Caco-2 (cell line): ENCODE results near the gene DCHS1. TPM values are rescaled to one million over a fixed set of nuclear protein-coding genes. Genes with fewer than 3 reads are reported as not detected.

Experiments used
- BruUV-seq: library from RNA; stranded (reverse); fragments of 400-500 nt; replicated peaks from 2 replicates; lab custom pipeline; 2021; lab: Mats Ljungman, UMichigan
- CTCF ChIA-PET: fragments of 300-600 bp; sonication (Branson Sonifier 250); formaldehyde crosslinking; loops from one replicate; lab custom pipeline; 2022; ENCODE audit warnings: antibody characterized with exemption; lab: Charles Lee
- POLR2A ChIA-PET: fragments of 300-600 bp; sonication (Branson Sonifier 250); formaldehyde crosslinking; loops from one replicate; lab custom pipeline; 2022; ENCODE audit warnings: antibody characterized with exemption; lab: Charles Lee
- DNase-seq, 2 experiments: peaks; one replicate each; pipeline versions ENCODE4 v3.0.0 to v3.0.0-alpha.2; 2020 to 2022
- H3K27me3 ChIP-seq: replicated peaks from 2 replicates; pipeline ENCODE4 v1.6.0; 2011; ENCODE audit warnings: low read length; ENCODE audit not compliant: control insufficient read depth, insufficient read depth
- H3K36me3 ChIP-seq: 2 replicates; pipeline ENCODE4 v1.5.1; 2011; ENCODE audit warnings: low read length; ENCODE audit not compliant: control insufficient read depth, insufficient read depth
- H3K4me1 ChIP-seq: fragments of 250-450 bp; sonication (Bioruptor Pico); 2 replicates; pipeline ENCODE4 v1.5.1; 2020; ENCODE audit warnings: mild to moderate bottlenecking
- H3K4me3 ChIP-seq: 2 replicates; pipeline ENCODE4 v1.5.1; 2011; ENCODE audit warnings: low read depth, mild to moderate bottlenecking, control low read depth, low read length
- H3K9me3 ChIP-seq: fragments of 250-450 bp; sonication (Bioruptor Pico); 2 replicates; pipeline ENCODE4 v1.5.1; 2020; ENCODE audit warnings: mild to moderate bottlenecking, moderate library complexity
- H3K27ac Mint-ChIP-seq: one replicate; pipeline ENCODE4 v1.8.0; 2022; ENCODE audit warnings: mixed read lengths; ENCODE audit not compliant: unreplicated experiment
- H3K27me3 Mint-ChIP-seq: one replicate; pipeline ENCODE4 v1.8.0; 2022; ENCODE audit warnings: mixed read lengths; ENCODE audit not compliant: insufficient read depth, unreplicated experiment
- H3K36me3 Mint-ChIP-seq: one replicate; pipeline ENCODE4 v1.8.0; 2022; ENCODE audit warnings: mild to moderate bottlenecking, mixed read lengths; ENCODE audit not compliant: insufficient read depth, unreplicated experiment
- H3K4me1 Mint-ChIP-seq: one replicate; pipeline ENCODE4 v1.8.0; 2022; ENCODE audit warnings: low read depth, mixed read lengths; ENCODE audit not compliant: unreplicated experiment
- H3K4me3 Mint-ChIP-seq: one replicate; pipeline ENCODE4 v1.8.0; 2022; ENCODE audit warnings: mild to moderate bottlenecking, moderate library complexity, mixed read lengths; ENCODE audit not compliant: unreplicated experiment
- H3K9me3 Mint-ChIP-seq: one replicate; pipeline ENCODE4 v1.8.0; 2022; ENCODE audit warnings: mixed read lengths; ENCODE audit not compliant: unreplicated experiment
- intact Hi-C: fragments of 100-400 bp; cut with micrococcal nuclease; formaldehyde crosslinking; loops from one replicate; pipeline ENCODE4 v1.10.0; 2022; ENCODE audit not compliant: unreplicated experiment
- total RNA-seq: library from RNA; stranded (reverse); gene quantifications from 2 replicates; pipeline ENCODE4 v1.2.3, GENCODE V29; 2022
- TF ChIP-seq, protein P1 (sequence below), 2 experiments: fragments of 200-600 bp in 1 of 2; IDR thresholded peaks; 1 replicate in 1 of 2; 2 replicates in 1 of 2; pipeline versions ENCODE4 v1.5.1 to v1.8.0; 2011 to 2022; ENCODE audit warnings: antibody characterized with exemption in 1 of 2, control low read depth in 1 of 2, inconsistent platforms in 1 of 2, low read depth in 1 of 2, low read length in 1 of 2, mild to moderate bottlenecking in 1 of 2, moderate library complexity in 1 of 2; ENCODE audit not compliant: insufficient read depth in 1 of 2, severe bottlenecking in 1 of 2, unreplicated experiment in 1 of 2

The DCHS1 gene
- total RNA-seq, 1 experiment from 2014 or later, result 1.7 TPM

DNA sequence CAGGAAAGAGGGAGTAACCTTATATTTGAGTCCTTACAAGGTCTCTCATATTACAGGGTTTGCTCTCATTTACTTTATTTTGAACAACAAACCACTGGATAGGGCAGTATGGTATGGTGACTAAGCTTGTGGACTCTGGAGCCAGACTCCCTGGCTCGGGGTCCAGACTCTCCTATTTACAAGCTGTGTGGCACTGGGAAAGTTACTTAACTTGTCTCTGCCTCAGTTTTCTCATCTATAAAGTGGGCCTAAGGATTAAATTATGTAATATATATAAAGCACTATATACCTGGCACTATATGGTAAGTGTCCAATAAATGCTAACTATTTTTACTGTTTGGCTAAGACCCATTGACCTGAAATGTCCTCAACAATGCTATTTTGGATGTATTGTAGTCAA lies 1.7 kb upstream of the DCHS1 start:
- Mint-ChIP-seq H3K4me1 (no peaks in the 10 kb centered on the region), H3K9me3 (no peaks in the 10 kb centered on the region), H3K36me3 (no peaks in the 10 kb centered on the region), H3K27ac (no peak overlapping the region), H3K27me3 (peaks cover 12% of the 10 kb centered on the region), H3K4me3 (no peak overlapping the region)
- no TSS peak for BruUV-seq
- Histone ChIP-seq H3K36me3 (no peaks in the 10 kb centered on the region), H3K4me1 (no peaks in the 10 kb centered on the region), H3K9me3 (no peaks in the 10 kb centered on the region), H3K27me3 (peaks cover 1% of the 10 kb centered on the region), H3K4me3 (no peak overlapping the region)
- ChIA-PET POLR2A (interaction anchor here (0.6 kb wide), 1 partner anchor 267 kb away, joined by 3 read pairs; the partner anchor contains the start of gene SMPD1), CTCF (no interaction called here)
- DNase-seq, result no peak
- TF ChIP-seq, protein P1, sequence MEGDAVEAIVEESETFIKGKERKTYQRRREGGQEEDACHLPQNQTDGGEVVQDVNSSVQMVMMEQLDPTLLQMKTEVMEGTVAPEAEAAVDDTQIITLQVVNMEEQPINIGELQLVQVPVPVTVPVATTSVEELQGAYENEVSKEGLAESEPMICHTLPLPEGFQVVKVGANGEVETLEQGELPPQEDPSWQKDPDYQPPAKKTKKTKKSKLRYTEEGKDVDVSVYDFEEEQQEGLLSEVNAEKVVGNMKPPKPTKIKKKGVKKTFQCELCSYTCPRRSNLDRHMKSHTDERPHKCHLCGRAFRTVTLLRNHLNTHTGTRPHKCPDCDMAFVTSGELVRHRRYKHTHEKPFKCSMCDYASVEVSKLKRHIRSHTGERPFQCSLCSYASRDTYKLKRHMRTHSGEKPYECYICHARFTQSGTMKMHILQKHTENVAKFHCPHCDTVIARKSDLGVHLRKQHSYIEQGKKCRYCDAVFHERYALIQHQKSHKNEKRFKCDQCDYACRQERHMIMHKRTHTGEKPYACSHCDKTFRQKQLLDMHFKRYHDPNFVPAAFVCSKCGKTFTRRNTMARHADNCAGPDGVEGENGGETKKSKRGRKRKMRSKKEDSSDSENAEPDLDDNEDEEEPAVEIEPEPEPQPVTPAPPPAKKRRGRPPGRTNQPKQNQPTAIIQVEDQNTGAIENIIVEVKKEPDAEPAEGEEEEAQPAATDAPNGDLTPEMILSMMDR (IDR thresholded peaks at IDR 0.05; ENCODE audit: insufficient read depth in 1 of 2, low read depth in 1 of 2, low read length in 1 of 2, severe bottlenecking in 1 of 2, unreplicated experiment in 1 of 2), result no peak
- intact Hi-C loops, result no loop called here

DNA sequence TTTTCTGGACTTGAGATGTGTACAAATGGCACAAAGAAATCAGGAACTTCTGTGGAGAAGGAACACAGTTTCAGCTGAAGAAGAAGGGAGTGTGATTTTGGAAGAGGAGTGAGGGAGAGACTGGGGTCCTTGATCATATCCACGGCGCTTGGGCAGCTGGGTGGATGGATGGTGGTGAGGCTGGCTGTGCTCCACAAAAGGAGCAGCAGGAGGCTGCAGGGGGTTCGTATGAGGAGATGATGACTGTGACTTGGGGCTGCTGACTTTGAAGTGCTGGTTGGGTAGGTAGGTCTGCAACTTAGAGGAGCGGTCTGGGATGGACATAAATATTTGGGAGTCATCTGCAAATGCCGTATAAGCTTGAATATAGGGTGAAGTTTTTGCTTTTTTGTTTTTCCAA lies 1.3 kb upstream of the DCHS1 start:
- H3K4me3 ChIP-seq, result no peak overlapping the region
- Mint-ChIP-seq H3K27ac (no peak overlapping the region), H3K36me3 (no peaks in the 10 kb centered on the region), H3K27me3 (peaks cover 12% of the 10 kb centered on the region), H3K4me1 (no peaks in the 10 kb centered on the region), H3K4me3 (no peak overlapping the region), H3K9me3 (no peaks in the 10 kb centered on the region)
- H3K27me3 ChIP-seq, result peaks cover 1% of the 10 kb centered on the region
- H3K4me1 ChIP-seq, result no peaks in the 10 kb centered on the region
- H3K9me3 ChIP-seq, result no peaks in the 10 kb centered on the region
- POLR2A ChIA-PET, result no interaction called here
- intact Hi-C loops, result no loop called here
- no TSS peak for BruUV-seq
- no peak for DNase-seq
- CTCF ChIA-PET, result interaction anchor here (0.7 kb wide), 1 partner anchor 128 kb away, joined by 3 read pairs; no protein-coding TSS in a partner anchor
- TF ChIP-seq, protein P1 (IDR thresholded peaks at IDR 0.05; ENCODE audit: insufficient read depth in 1 of 2, low read depth in 1 of 2, low read length in 1 of 2, severe bottlenecking in 1 of 2, unreplicated experiment in 1 of 2), result no peak
- H3K36me3 ChIP-seq, result no peaks in the 10 kb centered on the region

DNA sequence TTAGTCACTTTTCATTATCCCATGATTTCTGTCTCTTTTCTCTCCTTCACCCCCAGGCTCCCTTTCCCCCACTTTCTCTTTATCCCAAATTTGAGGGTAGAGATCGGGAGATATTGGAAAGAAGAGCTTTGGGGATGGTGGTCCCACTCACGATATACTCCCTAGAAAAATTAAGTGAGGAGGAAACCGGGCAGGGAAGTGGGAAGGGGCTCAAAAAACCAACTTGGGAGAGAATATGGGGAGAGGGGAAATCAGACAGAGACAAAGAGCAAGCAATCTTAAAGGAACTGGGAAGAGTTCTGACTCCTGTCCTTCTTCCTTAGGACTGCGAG lies 941 bp upstream of the DCHS1 start:
- Mint-ChIP-seq H3K4me1 (no peaks in the 10 kb centered on the region), H3K4me3 (peak overlapping the region; percentile 74), H3K27ac (no peak overlapping the region), H3K9me3 (no peaks in the 10 kb centered on the region), H3K27me3 (peaks cover 12% of the 10 kb centered on the region), H3K36me3 (no peaks in the 10 kb centered on the region)
- POLR2A ChIA-PET, result no interaction called here
- DNase-seq, result no peak
- no peaks in the 10 kb centered on the region for H3K36me3 ChIP-seq
- H3K4me1 ChIP-seq, result no peaks in the 10 kb centered on the region
- H3K9me3 ChIP-seq, result no peaks in the 10 kb centered on the region
- TF ChIP-seq, protein P1 (IDR thresholded peaks at IDR 0.05; ENCODE audit: insufficient read depth in 1 of 2, low read depth in 1 of 2, low read length in 1 of 2, severe bottlenecking in 1 of 2, unreplicated experiment in 1 of 2), result no peak
- H3K4me3 ChIP-seq, result no peak overlapping the region
- intact Hi-C loops, result no loop called here
- CTCF ChIA-PET, result interaction anchor here (0.7 kb wide), 1 partner anchor 127 kb away, joined by 3 read pairs; no protein-coding TSS in a partner anchor
- H3K27me3 ChIP-seq, result peaks cover 1% of the 10 kb centered on the region
- no TSS peak for BruUV-seq
